Nephron (organoid): ENCODE data around the gene SIRT3.

ENCODE experiments used
- H3K27ac Mint-ChIP-seq, 3 experiments: 2 replicates each; pipeline ENCODE4 v1.8.0; 2020; ENCODE audit warnings: mixed read lengths in 3 of 3, mild to moderate bottlenecking in 2 of 3, moderate library complexity in 1 of 3
- H3K27me3 Mint-ChIP-seq: 2 replicates; pipeline ENCODE4 v1.8.0; 2021; ENCODE audit warnings: low read depth, mild to moderate bottlenecking, moderate library complexity, mixed read lengths
- H3K36me3 Mint-ChIP-seq: 2 replicates; pipeline ENCODE4 v1.8.0; 2020; ENCODE audit warnings: low read depth, mixed read lengths
- H3K4me1 Mint-ChIP-seq: 2 replicates; pipeline ENCODE4 v1.8.0; 2020; ENCODE audit warnings: mixed read lengths
- H3K4me3 Mint-ChIP-seq, 3 experiments: 2 replicates each; pipeline ENCODE4 v1.8.0; 2020; ENCODE audit warnings: mild to moderate bottlenecking in 3 of 3, mixed read lengths in 3 of 3, moderate library complexity in 2 of 3
- H3K9me3 Mint-ChIP-seq: 2 replicates; pipeline ENCODE4 v1.8.0; 2020; ENCODE audit warnings: mixed read lengths
- TF ChIP-seq, protein P1 (sequence below), 3 experiments: fragments of 200-600 bp; sonication (generic); IDR thresholded peaks; one replicate each; pipeline ENCODE4 v1.5.0; 2021; ENCODE audit warnings: antibody characterized with exemption in 3 of 3; ENCODE audit not compliant: unreplicated experiment in 3 of 3

Gene SIRT3

DNA sequence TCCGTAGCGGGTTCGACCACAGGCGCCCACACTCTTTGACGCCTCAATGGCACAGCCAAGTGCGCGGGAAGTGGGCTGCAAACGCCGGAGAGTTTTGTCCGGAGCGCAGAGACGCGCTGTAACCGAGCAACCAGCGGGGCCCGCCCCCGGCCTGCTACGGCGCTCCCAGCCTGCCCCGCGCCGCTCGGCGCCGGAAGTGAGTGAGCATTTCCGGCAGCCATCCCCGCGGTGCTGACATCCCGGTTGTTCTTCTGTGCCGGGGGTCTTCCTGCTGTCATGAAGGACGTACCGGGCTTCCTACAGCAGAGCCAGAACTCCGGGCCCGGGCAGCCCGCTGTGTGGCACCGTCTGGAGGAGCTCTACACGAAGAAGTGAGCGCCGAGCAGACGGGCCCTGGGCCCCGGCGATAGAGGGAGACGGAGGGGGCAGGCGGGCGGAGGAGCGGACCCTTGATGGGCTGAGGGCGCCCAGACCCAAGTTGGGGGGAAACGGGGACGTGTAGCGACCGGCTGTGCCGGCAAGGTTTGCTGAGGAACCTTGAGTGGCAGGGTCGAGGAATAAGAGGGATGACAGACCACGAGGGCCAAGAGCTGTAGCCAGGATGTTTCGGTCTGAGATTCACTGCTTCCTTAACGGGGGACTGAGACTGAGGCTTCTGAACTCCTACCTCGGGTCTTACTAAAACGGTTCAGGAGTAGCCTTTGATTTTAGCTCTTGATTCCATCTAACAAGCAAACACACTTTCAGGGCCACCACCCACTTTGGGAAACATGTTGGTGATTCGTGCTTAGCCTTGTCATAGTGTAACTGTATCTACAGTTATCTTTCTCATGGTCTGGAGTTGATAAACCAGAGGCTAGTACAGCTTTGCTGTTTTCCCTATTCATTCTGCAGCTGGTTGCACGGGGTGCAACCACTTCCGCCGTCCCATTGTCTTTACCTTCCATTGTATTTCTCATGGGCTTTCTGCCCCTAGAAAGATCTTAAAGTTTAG is 929 bp upstream of the SIRT3 start, which contains the start of gene PSMD13:
Gene PSMD13 (plus strand): TSS at position 203 of the 994 bp plus-strand sequence. CDS start 74 bp downstream, at position 277.
- Mint-ChIP-seq H3K9me3 (no peaks in the 10 kb centered on the region), H3K27ac (peak within 1 kb of the TSS; percentile 95 to 99 (median 96)), H3K27me3 (no peaks in the 10 kb centered on the region), H3K4me1 (peaks cover 23% of the 10 kb centered on the region), H3K36me3 (peaks cover 23% of the 10 kb centered on the region), H3K4me3 (peak within 1 kb of the TSS; percentile 98 to 100 (median 99))
- TF ChIP-seq, protein P1, sequence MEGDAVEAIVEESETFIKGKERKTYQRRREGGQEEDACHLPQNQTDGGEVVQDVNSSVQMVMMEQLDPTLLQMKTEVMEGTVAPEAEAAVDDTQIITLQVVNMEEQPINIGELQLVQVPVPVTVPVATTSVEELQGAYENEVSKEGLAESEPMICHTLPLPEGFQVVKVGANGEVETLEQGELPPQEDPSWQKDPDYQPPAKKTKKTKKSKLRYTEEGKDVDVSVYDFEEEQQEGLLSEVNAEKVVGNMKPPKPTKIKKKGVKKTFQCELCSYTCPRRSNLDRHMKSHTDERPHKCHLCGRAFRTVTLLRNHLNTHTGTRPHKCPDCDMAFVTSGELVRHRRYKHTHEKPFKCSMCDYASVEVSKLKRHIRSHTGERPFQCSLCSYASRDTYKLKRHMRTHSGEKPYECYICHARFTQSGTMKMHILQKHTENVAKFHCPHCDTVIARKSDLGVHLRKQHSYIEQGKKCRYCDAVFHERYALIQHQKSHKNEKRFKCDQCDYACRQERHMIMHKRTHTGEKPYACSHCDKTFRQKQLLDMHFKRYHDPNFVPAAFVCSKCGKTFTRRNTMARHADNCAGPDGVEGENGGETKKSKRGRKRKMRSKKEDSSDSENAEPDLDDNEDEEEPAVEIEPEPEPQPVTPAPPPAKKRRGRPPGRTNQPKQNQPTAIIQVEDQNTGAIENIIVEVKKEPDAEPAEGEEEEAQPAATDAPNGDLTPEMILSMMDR (IDR thresholded peaks at IDR 0.05; ENCODE audit: unreplicated experiment in 3 of 3), result peak in 1 of 3 experiments; percentile 6

DNA sequence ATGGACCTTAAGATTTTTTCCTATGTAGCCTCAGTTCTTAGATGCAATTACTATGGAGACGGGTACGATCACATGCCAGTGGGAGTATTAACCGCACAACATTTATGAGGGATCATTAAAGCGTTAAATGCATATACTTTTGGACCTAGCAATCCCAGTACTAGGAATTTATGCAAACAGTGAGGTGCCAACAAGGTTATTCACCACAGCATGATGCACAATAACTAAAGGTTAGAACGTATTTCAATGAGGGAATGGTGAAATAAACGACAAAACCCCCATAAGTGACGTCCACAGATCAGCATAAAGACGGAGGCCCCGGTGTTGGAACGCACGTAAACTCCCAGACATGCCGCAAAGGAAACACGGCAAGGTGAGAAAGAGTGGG is 539 bp downstream of the SIRT3 start:
- no peaks in the 10 kb centered on the region for H3K27me3 Mint-ChIP-seq
- peak overlapping the region; percentile 90 to 98 (median 95) for H3K4me3 Mint-ChIP-seq
- peaks cover 17% of the 10 kb centered on the region for H3K4me1 Mint-ChIP-seq
- TF ChIP-seq, protein P1 (IDR thresholded peaks at IDR 0.05; ENCODE audit: unreplicated experiment in 3 of 3), result no peak
- no peaks in the 10 kb centered on the region for H3K9me3 Mint-ChIP-seq
- peak overlapping the region; percentile 95 to 99 (median 96) for H3K27ac Mint-ChIP-seq
- H3K36me3 Mint-ChIP-seq, result peaks cover 13% of the 10 kb centered on the region

DNA sequence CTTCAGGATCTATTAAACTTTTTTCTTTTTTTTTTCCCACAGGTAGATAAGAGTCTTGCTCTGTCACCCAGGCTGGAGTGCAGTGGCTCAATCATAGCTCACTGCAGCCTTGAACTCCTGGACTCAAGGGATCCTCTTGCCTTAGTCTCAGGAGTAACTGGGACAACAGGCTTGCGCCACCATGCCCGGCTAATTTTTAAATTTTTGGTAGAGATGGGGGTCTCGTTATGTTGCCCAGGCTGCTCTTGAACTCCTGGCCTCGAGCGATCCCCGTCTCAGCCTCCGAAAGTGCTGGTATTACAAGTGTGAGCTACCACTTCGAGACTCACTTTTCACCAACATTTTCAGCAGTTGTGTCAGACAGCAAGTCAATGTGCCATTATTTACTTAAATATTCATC is 962 bp downstream of the SIRT3 start:
- no peaks in the 10 kb centered on the region for H3K9me3 Mint-ChIP-seq
- peak overlapping the region; percentile 95 to 99 (median 96) for H3K27ac Mint-ChIP-seq
- TF ChIP-seq, protein P1 (IDR thresholded peaks at IDR 0.05; ENCODE audit: unreplicated experiment in 3 of 3), result no peak
- peaks cover 17% of the 10 kb centered on the region for H3K4me1 Mint-ChIP-seq
- peaks cover 13% of the 10 kb centered on the region for H3K36me3 Mint-ChIP-seq
- H3K4me3 Mint-ChIP-seq, result peak overlapping the region; percentile 90 to 98 (median 95)
- no peaks in the 10 kb centered on the region for H3K27me3 Mint-ChIP-seq

DNA sequence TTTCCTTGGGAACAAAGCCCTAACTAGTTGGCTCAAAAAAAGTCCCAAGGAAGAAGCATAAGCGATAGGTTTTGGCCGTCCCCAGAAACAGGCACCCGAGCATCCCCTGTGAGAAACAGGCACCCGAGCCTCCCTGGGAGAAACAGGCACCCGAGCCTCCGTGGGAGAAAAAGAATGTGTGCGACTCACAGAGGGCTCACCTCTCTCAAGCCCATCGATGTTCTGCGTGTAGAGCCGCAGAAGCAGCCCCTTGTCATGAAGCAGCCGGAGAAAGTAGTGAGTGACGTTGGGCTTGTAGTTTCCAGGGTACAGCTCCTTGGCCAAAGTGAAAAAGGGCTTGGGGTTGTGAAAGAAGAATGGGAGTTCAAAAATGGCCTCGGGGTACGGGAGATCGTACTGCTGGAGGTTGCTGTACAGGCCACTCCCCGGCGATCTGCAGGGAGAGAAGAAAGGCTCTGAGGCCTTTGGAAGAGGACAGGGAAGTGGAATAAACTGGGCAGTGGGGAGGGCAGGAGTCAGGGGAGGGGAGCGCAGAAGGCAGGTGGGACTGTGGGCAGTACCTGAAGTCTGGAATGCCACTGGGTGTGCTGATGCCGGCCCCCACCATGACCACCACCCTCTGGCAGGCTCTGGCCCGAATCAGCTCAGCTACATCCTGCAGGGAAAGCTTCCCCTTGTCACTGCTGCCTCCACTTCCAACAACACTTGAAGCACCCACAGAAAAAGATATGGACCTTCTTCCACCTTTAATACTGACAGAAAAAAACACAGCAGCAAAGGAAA is 3.2 kb downstream of the SIRT3 start:
- H3K36me3 Mint-ChIP-seq, result peaks cover 24% of the 10 kb centered on the region
- H3K4me1 Mint-ChIP-seq, result peaks cover 8% of the 10 kb centered on the region
- H3K4me3 Mint-ChIP-seq, result peak overlapping the region; percentile 51 to 76 (median 55)
- no peaks in the 10 kb centered on the region for H3K9me3 Mint-ChIP-seq
- TF ChIP-seq, protein P1 (IDR thresholded peaks at IDR 0.05; ENCODE audit: unreplicated experiment in 3 of 3), result no peak
- H3K27ac Mint-ChIP-seq, result no peak overlapping the region
- no peaks in the 10 kb centered on the region for H3K27me3 Mint-ChIP-seq

DNA sequence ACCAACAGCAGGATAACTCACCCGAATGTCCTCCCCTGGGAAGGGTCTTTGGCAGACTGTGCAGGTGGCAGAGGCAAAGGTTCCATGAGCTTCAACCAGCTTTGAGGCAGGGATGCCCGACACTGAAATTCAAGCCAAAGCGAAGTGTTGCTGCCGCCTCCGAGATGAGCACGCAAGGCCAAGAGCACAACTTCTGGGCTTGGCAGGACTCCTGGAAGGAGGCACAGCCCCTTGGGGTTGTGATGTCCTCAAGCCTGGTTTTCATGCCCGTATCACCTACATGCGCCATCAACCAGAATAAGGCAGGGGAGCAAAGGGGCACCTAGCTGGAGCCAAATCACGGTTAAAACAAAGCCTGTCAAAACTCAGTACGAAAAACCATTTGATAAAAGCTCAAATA is 5.7 kb downstream of the SIRT3 start:
- TF ChIP-seq, protein P1 (IDR thresholded peaks at IDR 0.05; ENCODE audit: unreplicated experiment in 3 of 3), result no peak
- Mint-ChIP-seq H3K27me3 (no peaks in the 10 kb centered on the region), H3K36me3 (peaks cover 30% of the 10 kb centered on the region), H3K9me3 (no peaks in the 10 kb centered on the region), H3K4me1 (peaks cover 5% of the 10 kb centered on the region), H3K27ac (no peak overlapping the region), H3K4me3 (no peak overlapping the region)
